ENCODE data around the gene TAB2. TPM values are rescaled to one million over a fixed set of nuclear protein-coding genes. Genes with fewer than 3 reads are reported as not detected.

The TAB2 gene
- total and polyA plus RNA-seq, 2 experiments from 2014 or later: 14.2 to 51.9 TPM

DNA sequence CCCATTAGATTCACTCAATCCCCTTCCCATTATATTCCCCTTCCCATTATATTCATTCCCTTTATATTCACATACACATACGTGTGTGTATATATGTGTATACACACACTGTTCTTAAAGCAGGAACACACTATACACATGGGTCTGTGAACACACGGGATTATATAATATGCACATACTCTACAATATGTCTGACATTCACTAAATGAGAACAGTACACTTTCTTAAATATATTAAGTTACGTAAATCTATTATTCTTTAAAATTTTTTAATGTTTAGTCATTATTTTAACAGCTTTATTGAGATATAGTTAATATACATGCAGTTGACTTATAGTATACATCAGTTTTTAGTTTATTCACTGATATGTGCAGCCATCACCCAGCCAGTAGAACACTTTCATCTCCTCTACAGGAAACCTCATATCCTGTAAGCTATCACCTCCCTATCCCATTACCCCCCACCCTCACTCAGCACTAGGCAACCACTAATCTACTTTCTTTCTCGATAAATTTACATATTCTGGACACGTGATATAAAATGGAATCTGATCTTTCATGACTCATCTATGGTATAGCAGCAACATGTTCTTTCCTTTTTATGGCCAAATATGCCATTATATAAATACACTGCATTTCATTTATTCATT is 68.6 kb downstream of the TAB2 start:
- H3K27me3 ChIP-seq: no peaks in the 10 kb centered on the region
- no peaks in the 10 kb centered on the region for H3K36me3 ChIP-seq (replicated peaks; ENCODE audit: insufficient read depth, low read depth)

DNA sequence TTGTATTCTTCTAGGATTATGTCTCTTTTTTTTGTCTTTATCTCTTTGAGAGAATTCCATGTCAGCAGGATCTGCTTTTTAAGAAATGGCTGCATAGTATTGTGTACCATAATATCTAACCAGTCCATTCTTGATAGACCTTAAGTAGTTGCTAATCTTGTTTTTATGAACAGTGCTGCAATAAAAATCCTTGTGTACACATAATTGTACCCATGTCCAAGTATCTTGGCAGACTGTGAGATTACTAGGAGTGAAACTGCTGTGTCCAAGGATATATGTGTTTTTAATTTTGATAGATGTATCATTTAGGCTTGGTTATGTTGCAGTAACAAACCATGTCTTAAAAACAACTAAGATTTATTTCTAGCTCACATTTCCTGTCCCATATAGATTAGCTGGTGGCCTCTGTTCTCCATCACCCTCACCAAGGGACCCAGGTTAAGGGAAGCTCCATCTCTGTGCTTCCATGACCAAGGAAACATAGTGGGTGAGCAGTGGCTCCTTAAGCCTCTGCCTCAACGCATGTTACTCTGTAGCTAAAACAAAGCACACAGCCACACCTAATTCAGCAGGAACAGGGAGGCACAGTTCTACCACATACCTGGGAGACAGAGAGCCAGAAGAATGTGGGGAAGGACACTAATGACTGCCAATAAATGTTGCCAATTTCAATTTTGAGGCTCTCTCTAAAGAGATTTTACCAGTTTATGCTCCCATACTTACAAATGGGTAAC is 70.4 kb downstream of the TAB2 start:
- TF ChIP-seq, protein P1, sequence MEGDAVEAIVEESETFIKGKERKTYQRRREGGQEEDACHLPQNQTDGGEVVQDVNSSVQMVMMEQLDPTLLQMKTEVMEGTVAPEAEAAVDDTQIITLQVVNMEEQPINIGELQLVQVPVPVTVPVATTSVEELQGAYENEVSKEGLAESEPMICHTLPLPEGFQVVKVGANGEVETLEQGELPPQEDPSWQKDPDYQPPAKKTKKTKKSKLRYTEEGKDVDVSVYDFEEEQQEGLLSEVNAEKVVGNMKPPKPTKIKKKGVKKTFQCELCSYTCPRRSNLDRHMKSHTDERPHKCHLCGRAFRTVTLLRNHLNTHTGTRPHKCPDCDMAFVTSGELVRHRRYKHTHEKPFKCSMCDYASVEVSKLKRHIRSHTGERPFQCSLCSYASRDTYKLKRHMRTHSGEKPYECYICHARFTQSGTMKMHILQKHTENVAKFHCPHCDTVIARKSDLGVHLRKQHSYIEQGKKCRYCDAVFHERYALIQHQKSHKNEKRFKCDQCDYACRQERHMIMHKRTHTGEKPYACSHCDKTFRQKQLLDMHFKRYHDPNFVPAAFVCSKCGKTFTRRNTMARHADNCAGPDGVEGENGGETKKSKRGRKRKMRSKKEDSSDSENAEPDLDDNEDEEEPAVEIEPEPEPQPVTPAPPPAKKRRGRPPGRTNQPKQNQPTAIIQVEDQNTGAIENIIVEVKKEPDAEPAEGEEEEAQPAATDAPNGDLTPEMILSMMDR (IDR thresholded peaks at IDR 0.05; ENCODE audit: poor library complexity): no peak
- TF ChIP-seq EZH2 (IDR thresholded peaks at IDR 0.05; ENCODE audit: borderline replicate concordance) (no peak), EZH2phosphoT487 (IDR thresholded peaks at IDR 0.05; ENCODE audit: low read depth, severe bottlenecking, unreplicated experiment) (no peak)
- Histone ChIP-seq H2AFZ (no peak overlapping the region), H3K9me2 (replicated peaks; ENCODE audit: insufficient read depth) (no peaks in the 10 kb centered on the region), H3K9me3 (ENCODE audit: low read depth) (no peaks in the 10 kb centered on the region), H3K27ac (peak overlapping the region; percentile 56), H3K27me3 (no peaks in the 10 kb centered on the region), H3K4me3 (no peak overlapping the region), H3K4me1 (ENCODE audit: insufficient read depth) (peaks cover 15% of the 10 kb centered on the region), H4K20me1 (ENCODE audit: insufficient read depth, poor library complexity, severe bottlenecking) (peaks cover 3% of the 10 kb centered on the region), H3K79me2 (peaks cover 59% of the 10 kb centered on the region), H3K36me3 (replicated peaks; ENCODE audit: insufficient read depth, low read depth) (no peaks in the 10 kb centered on the region), H3K4me2 (peak overlapping the region; percentile 13)
- peak; percentile 6 for DNase-seq (ENCODE audit: low spot score)
- 30% methylated on average over 1 of the region's 1 CpG for WGBS (ENCODE audit: low lambda C conversion rate, missing lambda C conversion rate)

More for the DNA sequence above, 68.6 kb downstream of the TAB2 start:
- no peak for DNase-seq (ENCODE audit: low spot score)
- Histone ChIP-seq H3K9me3 (ENCODE audit: low read depth) (no peaks in the 10 kb centered on the region), H3K79me2 (peaks cover 49% of the 10 kb centered on the region), H3K27ac (no peak overlapping the region), H3K4me2 (no peak overlapping the region), H3K4me3 (no peak overlapping the region), H3K9me2 (replicated peaks; ENCODE audit: insufficient read depth) (no peaks in the 10 kb centered on the region), H3K4me1 (ENCODE audit: insufficient read depth) (peaks cover 12% of the 10 kb centered on the region), H4K20me1 (ENCODE audit: insufficient read depth, poor library complexity, severe bottlenecking) (no peaks in the 10 kb centered on the region), H2AFZ (no peak overlapping the region)
- 97% methylated on average over 5 of the region's 5 CpGs for WGBS (ENCODE audit: low lambda C conversion rate, missing lambda C conversion rate)
- TF ChIP-seq EZH2 (IDR thresholded peaks at IDR 0.05; ENCODE audit: borderline replicate concordance): no peak
- TF ChIP-seq EZH2phosphoT487 (IDR thresholded peaks at IDR 0.05; ENCODE audit: low read depth, severe bottlenecking, unreplicated experiment): no peak
- TF ChIP-seq, protein P1 (IDR thresholded peaks at IDR 0.05; ENCODE audit: poor library complexity): no peak

DNA sequence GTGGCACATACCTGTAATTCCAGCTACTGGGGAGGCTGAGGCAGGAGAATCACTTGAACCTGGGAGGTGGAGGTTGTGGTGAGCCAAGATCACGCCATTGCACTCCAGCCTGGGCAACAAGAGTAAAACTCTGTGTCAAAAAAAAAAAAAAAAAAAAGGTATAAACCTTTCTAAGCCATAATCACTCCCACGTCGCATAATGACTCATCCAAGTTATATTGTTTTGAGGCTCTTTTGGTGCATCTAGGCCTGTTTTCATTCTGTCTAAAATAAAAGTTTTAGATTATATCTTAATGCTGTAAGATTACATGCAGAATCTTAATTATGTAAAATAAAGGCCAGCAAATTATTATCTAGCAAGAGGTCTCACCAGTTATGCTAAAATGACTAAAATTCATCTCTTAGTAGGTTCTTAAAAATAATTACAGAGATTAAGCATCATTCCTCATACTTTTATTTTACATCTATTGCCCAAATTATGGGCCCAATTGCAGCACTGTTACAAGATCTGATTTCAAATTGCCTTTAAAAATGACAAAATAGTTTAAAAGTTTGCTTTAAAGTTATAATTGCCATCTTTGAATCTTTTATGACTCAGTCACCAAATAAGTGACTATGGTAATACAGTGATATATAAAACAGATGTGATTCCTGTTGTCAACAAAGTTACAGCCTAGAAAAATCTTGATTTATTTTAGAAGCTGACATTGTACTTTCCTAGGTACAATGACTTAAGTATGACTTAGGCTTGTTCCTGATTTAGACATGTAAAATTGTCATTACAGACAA is 72.2 kb downstream of the TAB2 start:
- TF ChIP-seq EZH2 (IDR thresholded peaks at IDR 0.05; ENCODE audit: borderline replicate concordance) (no peak), EZH2phosphoT487 (IDR thresholded peaks at IDR 0.05; ENCODE audit: low read depth, severe bottlenecking, unreplicated experiment) (no peak)
- TF ChIP-seq, protein P1 (IDR thresholded peaks at IDR 0.05; ENCODE audit: poor library complexity): no peak

More for the DNA sequence above, 72.2 kb downstream of the TAB2 start:
- 88% methylated on average over 3 of the region's 3 CpGs for WGBS (ENCODE audit: low lambda C conversion rate, missing lambda C conversion rate)
- peaks cover 19% of the 10 kb centered on the region for H3K4me1 ChIP-seq (ENCODE audit: insufficient read depth)
- no peaks in the 10 kb centered on the region for H3K9me2 ChIP-seq (replicated peaks; ENCODE audit: insufficient read depth)
- peaks cover 72% of the 10 kb centered on the region for H3K79me2 ChIP-seq
- no peak overlapping the region for H3K27ac ChIP-seq
- no peak overlapping the region for H2AFZ ChIP-seq
- no peaks in the 10 kb centered on the region for H3K9me3 ChIP-seq (ENCODE audit: low read depth)
- peaks cover 9% of the 10 kb centered on the region for H4K20me1 ChIP-seq (ENCODE audit: insufficient read depth, poor library complexity, severe bottlenecking)
- H3K4me2 ChIP-seq: no peak overlapping the region
- no peaks in the 10 kb centered on the region for H3K36me3 ChIP-seq (replicated peaks; ENCODE audit: insufficient read depth, low read depth)
- H3K27me3 ChIP-seq: no peaks in the 10 kb centered on the region
- no peak for DNase-seq (ENCODE audit: low spot score)
- H3K4me3 ChIP-seq: no peak overlapping the region
